Fibroblast of lung (primary cell): ENCODE data around the gene HMSD. TPM values are rescaled to one million over a fixed set of nuclear protein-coding genes. Genes with fewer than 3 reads are reported as not detected.

ENCODE experiments used
- DNase-seq, 2 donors: peaks; one replicate each; pipeline versions ENCODE4 v3.0.0 to v3.0.0-alpha.2; 2010; ENCODE audit warnings: low read depth in 2 of 2
- H2AFZ ChIP-seq: 2 replicates; pipeline ENCODE4 v1.5.1; 2012; ENCODE audit warnings: low read length, control low read depth, inconsistent platforms
- H3K27ac ChIP-seq: 2 replicates; pipeline ENCODE4 v1.5.1; 2011; ENCODE audit warnings: low read length, control low read depth; ENCODE audit not compliant: insufficient read depth
- H3K27me3 ChIP-seq: 2 replicates; pipeline ENCODE4 v1.5.1; 2011; ENCODE audit warnings: mild to moderate bottlenecking, low read length; ENCODE audit not compliant: control insufficient read depth, insufficient read depth
- H3K36me3 ChIP-seq: 2 replicates; pipeline ENCODE4 v1.5.1; 2011; ENCODE audit warnings: low read length; ENCODE audit not compliant: control insufficient read depth, insufficient read depth
- H3K4me1 ChIP-seq: 2 replicates; pipeline ENCODE4 v1.5.1; 2011; ENCODE audit warnings: low read length; ENCODE audit not compliant: control insufficient read depth, insufficient read depth; ENCODE audit errors: extremely low read depth
- H3K4me2 ChIP-seq: 2 replicates; pipeline ENCODE4 v1.5.1; 2011; ENCODE audit warnings: low read length, control low read depth; ENCODE audit not compliant: insufficient read depth; ENCODE audit errors: extremely low read depth
- H3K4me3 ChIP-seq, 4 experiments: fragments of 200-600 bp in 1 of 4; sonication (generic) in 1 of 4; replicated peaks in 1 of 4; 2 replicates each; pipeline ENCODE4 v1.5.1; 2011 to 2016; ENCODE audit warnings: low read length in 4 of 4, low read depth in 3 of 4, mild to moderate bottlenecking in 3 of 4, control low read depth in 2 of 4, inconsistent platforms in 1 of 4, mixed read lengths in 1 of 4; ENCODE audit not compliant: insufficient read depth in 1 of 4; ENCODE audit errors: control extremely low read depth in 1 of 4
- H3K79me2 ChIP-seq: 2 replicates; pipeline ENCODE4 v1.5.1; 2012; ENCODE audit warnings: mild to moderate bottlenecking, low read length, inconsistent platforms; ENCODE audit not compliant: control insufficient read depth, insufficient read depth
- H3K9ac ChIP-seq: 2 replicates; pipeline ENCODE4 v1.5.1; 2011; ENCODE audit warnings: mild to moderate bottlenecking, low read length, control low read depth; ENCODE audit not compliant: insufficient read depth
- H3K9me3 ChIP-seq: 2 replicates; pipeline ENCODE4 v1.5.1; 2012; ENCODE audit warnings: low read depth, low read length; ENCODE audit not compliant: control insufficient read depth, insufficient read depth
- H4K20me1 ChIP-seq: 2 replicates; pipeline ENCODE4 v1.5.1; 2011; ENCODE audit warnings: low read length; ENCODE audit not compliant: control insufficient read depth, insufficient read depth; ENCODE audit errors: extremely low read depth
- CTCF ChIP-seq, 2 donors: IDR thresholded peaks in 1 of 2; conservative IDR thresholded peaks in 1 of 2; 1 replicate in 1 of 2; 2 replicates in 1 of 2; pipeline ENCODE4 v1.5.1; 2011 to 2012; ENCODE audit warnings: low read length in 2 of 2, control low read depth in 1 of 2, inconsistent platforms in 1 of 2, low read depth in 1 of 2, mild to moderate bottlenecking in 1 of 2
- EZH2 ChIP-seq: IDR thresholded peaks from 2 replicates; pipeline ENCODE4 v1.5.1; 2012; ENCODE audit warnings: low read length, control low read depth, mild to moderate bottlenecking; ENCODE audit errors: missing control alignments
- polyA plus RNA-seq, 2 donors: library from polyadenylated mRNA; depleted of rRNA in 1 of 2; stranded (reverse) in 1 of 2; unstranded in 1 of 2; fragments of >200 nt; gene quantifications; 2 replicates each; pipeline ENCODE4 v1.2.1, GENCODE V29; 2011 to 2012; ENCODE audit warnings: missing spikeins in 1 of 2
- total RNA-seq: library from RNA; depleted of rRNA; stranded (reverse); fragments of >200 nt; gene quantifications from 2 replicates; pipeline ENCODE4 v1.2.1, GENCODE V29; 2014

The HMSD gene
- total and polyA plus RNA-seq, 2 donors (not counting 1 experiment from before 2014, with no cell fraction given) = 0.83 to 4.3 TPM

GRCh38 chr18:63999871-64000270 is 50.8 kb downstream of the HMSD start:
- no peak overlapping the region for H3K4me3 ChIP-seq
- no peaks in the 10 kb centered on the region for H3K27me3 ChIP-seq
- no peak overlapping the region for H3K9ac ChIP-seq
- no peak overlapping the region for H3K27ac ChIP-seq
- DNase-seq = no peak
- H2AFZ ChIP-seq = no peak overlapping the region
- no peak overlapping the region for H3K4me2 ChIP-seq
- TF ChIP-seq EZH2 (no peak), CTCF (conservative IDR thresholded peaks at IDR 0.05 in 1 of 2, IDR thresholded peaks at IDR 0.05 in 1 of 2; ENCODE audit: low read depth in 1 of 2, low read length in 2 of 2) (no peak)
- no peaks in the 10 kb centered on the region for H3K4me1 ChIP-seq
- H3K9me3 ChIP-seq = no peaks in the 10 kb centered on the region
- no peaks in the 10 kb centered on the region for H4K20me1 ChIP-seq
- H3K36me3 ChIP-seq = no peaks in the 10 kb centered on the region
- H3K79me2 ChIP-seq = no peaks in the 10 kb centered on the region

GRCh38 chr18:64002581-64002980 is 53.5 kb downstream of the HMSD start:
- Histone ChIP-seq H4K20me1 (no peaks in the 10 kb centered on the region), H3K9me3 (no peaks in the 10 kb centered on the region), H3K79me2 (no peaks in the 10 kb centered on the region), H3K9ac (no peak overlapping the region), H3K36me3 (no peaks in the 10 kb centered on the region), H3K4me2 (no peak overlapping the region), H3K4me3 (no peak overlapping the region), H3K4me1 (no peaks in the 10 kb centered on the region), H3K27me3 (no peaks in the 10 kb centered on the region), H3K27ac (no peak overlapping the region), H2AFZ (no peak overlapping the region)
- DNase-seq = no peak
- TF ChIP-seq CTCF (conservative IDR thresholded peaks at IDR 0.05 in 1 of 2, IDR thresholded peaks at IDR 0.05 in 1 of 2; ENCODE audit: low read depth in 1 of 2, low read length in 2 of 2) (no peak), EZH2 (no peak)

- H3K9me3 ChIP-seq = no peaks in the 10 kb centered on the region
- DNase-seq = no peak
- H3K36me3 ChIP-seq = no peaks in the 10 kb centered on the region
- no peaks in the 10 kb centered on the region for H3K79me2 ChIP-seq
- H3K9ac ChIP-seq = no peak overlapping the region
- no peak for TF ChIP-seq EZH2
- TF ChIP-seq CTCF (conservative IDR thresholded peaks at IDR 0.05 in 1 of 2, IDR thresholded peaks at IDR 0.05 in 1 of 2; ENCODE audit: low read depth in 1 of 2, low read length in 2 of 2) = no peak
- H3K27ac ChIP-seq = no peak overlapping the region
- no peaks in the 10 kb centered on the region for H3K27me3 ChIP-seq
- no peaks in the 10 kb centered on the region for H4K20me1 ChIP-seq
- H2AFZ ChIP-seq = no peak overlapping the region
- no peaks in the 10 kb centered on the region for H3K4me1 ChIP-seq
- no peak overlapping the region for H3K4me2 ChIP-seq
- H3K4me3 ChIP-seq = no peak overlapping the region
Measured at GRCh38 chr18:64009305-64009704, 60.2 kb downstream of the HMSD start.

Other genes starting within 250 kb of the HMSD start
- gene SERPINB11, start 246.3 kb upstream of the HMSD start, total RNA-seq = not detected in 2 replicates
- not detected in 2 replicates for gene SERPINB11, start 246.3 kb upstream of the HMSD start, polyA plus RNA-seq
- 1.0 and 3.0 TPM in 2 replicates for gene SERPINB7, start 173.9 kb upstream of the HMSD start, total RNA-seq
- gene SERPINB7, start 173.9 kb upstream of the HMSD start, polyA plus RNA-seq = 6.7 and 15.6 TPM in 2 replicates
- 3.9 and 12.1 TPM in 2 replicates for gene SERPINB2, start 61.6 kb upstream of the HMSD start, total RNA-seq
- 25.0 and 131 TPM in 2 replicates for gene SERPINB2, start 61.6 kb upstream of the HMSD start, polyA plus RNA-seq
- gene SERPINB10, start 41.3 kb upstream of the HMSD start, total RNA-seq = not detected in 2 replicates
- gene SERPINB10, start 41.3 kb upstream of the HMSD start, polyA plus RNA-seq = 0.05 and 0.08 TPM in 2 replicates
- 8.7 and 9.7 TPM in 2 replicates for gene SERPINB8, start 20.8 kb downstream of the HMSD start, total RNA-seq
- 21.0 and 24.8 TPM in 2 replicates for gene SERPINB8, start 20.8 kb downstream of the HMSD start, polyA plus RNA-seq
- not detected in 2 replicates for gene LINC00305, start 199.8 kb downstream of the HMSD start, total RNA-seq
- gene LINC00305, start 199.8 kb downstream of the HMSD start, polyA plus RNA-seq = not detected in 2 replicates